ENCODE results near the gene TMEM144. TPM values are rescaled to one million over a fixed set of nuclear protein-coding genes. Genes with fewer than 3 reads are reported as not detected.

TMEM144 gene
- total RNA-seq, 2 experiments from 2014 or later: not detected

DNA sequence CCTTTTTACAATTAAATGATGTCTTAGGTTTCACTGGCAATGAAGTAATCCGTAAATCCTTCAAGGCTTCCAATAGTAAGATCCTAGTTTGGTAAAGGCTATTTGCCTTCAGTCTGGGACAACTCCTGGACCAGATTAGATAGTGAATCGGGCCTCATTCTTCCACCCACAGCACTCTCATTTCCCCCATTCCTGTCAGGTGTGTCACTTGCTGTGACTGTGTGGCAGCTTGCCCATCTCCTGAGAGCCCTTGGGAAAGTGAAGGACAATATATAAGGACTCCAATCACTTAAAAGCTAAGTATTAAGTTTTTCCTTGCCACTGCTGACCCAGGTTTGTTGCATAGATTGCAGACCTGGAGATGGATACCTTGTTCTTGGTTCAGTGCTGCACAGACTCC lies 34.2 kb upstream of the TMEM144 start:
- ChIA-PET CTCF (interaction anchor here (1.0 kb wide), 1 partner anchor 73 kb away, joined by 3 read pairs; no protein-coding TSS in a partner anchor), POLR2A (no interaction called here)
- H3K27me3 Mint-ChIP-seq: peaks cover 14% of the 10 kb centered on the region
- no peak overlapping the region for H3K4me3 Mint-ChIP-seq
- H3K27ac Mint-ChIP-seq: no peak overlapping the region
- no peaks in the 10 kb centered on the region for H3K9me3 Mint-ChIP-seq
- H3K4me1 Mint-ChIP-seq: peaks cover 5% of the 10 kb centered on the region
- DNase-seq: no peak
- H3K36me3 Mint-ChIP-seq (ENCODE audit: low read depth): no peaks in the 10 kb centered on the region

DNA sequence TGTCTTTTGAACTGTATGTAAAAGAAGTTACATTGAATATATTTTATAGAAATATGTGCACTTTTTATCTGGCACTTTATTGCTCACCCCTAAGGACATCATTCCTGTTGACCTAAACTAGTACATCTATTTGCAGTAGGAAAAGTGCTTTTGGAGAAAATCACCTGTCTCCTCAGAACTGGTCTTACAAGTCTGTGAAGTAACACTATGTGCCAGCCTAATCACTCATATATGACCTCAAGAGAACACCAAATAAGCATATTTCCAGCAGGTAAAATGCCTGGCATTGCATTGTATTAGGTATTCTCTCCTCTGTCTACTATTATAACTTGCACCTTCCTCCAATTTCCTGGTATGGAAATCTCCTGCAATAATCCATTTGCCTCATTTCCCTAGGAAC lies 33.5 kb upstream of the TMEM144 start:
- no peak overlapping the region for H3K27ac Mint-ChIP-seq
- peaks cover 5% of the 10 kb centered on the region for H3K4me1 Mint-ChIP-seq
- POLR2A ChIA-PET: no interaction called here

DNA sequence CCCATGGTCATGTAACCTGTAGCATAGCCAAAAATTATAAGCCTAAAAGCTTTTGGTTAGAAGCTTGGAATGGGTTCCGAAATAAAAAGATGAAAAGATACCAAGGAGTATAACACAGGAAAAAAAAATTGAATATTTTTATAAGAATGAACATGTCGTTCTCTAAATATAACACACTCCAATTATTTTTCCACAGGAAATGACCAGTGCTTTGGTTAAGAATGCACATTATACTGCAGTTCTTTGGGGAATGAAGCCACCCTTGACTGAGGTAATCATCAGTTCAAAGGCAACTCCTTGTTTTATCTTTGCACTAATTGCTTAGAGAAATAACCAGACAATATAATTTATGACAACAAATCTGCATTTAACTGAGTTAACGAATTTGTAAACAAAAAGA lies 30.8 kb upstream of the TMEM144 start:
- Mint-ChIP-seq H3K4me3 (no peak overlapping the region), H3K4me1 (no peaks in the 10 kb centered on the region), H3K27ac (no peak overlapping the region), H3K9me3 (no peaks in the 10 kb centered on the region), H3K36me3 (ENCODE audit: low read depth) (no peaks in the 10 kb centered on the region), H3K27me3 (peaks cover 2% of the 10 kb centered on the region)
- ChIA-PET POLR2A (no interaction called here), CTCF (no interaction called here)
- no peak for DNase-seq

More for the DNA sequence above, 33.5 kb upstream of the TMEM144 start:
- peaks cover 10% of the 10 kb centered on the region for H3K27me3 Mint-ChIP-seq
- H3K9me3 Mint-ChIP-seq: no peaks in the 10 kb centered on the region
- H3K4me3 Mint-ChIP-seq: no peak overlapping the region
- CTCF ChIA-PET: no interaction called here
- no peak for DNase-seq
- no peaks in the 10 kb centered on the region for H3K36me3 Mint-ChIP-seq (ENCODE audit: low read depth)

DNA sequence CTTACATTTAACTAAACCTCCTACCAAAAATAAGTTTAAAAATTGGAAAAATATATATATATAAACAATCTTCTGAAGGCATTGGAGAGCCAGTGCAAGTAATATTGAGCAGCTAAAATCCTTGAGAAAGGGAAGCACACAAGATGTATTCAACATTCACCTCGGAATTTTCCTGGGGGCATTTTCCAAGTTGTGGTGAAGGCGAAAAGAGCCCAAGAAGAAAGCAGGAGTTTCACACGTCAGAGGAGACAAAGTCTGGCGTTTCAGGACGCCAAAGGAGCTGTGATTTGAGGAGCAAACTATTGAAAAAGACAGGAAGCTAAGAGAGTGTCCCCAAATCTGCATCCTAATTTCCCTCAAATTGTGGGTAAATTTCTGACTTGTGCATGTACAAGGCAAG lies 28.4 kb upstream of the TMEM144 start:
- Mint-ChIP-seq H3K27me3 (peaks cover 2% of the 10 kb centered on the region), H3K9me3 (no peaks in the 10 kb centered on the region), H3K36me3 (ENCODE audit: low read depth) (no peaks in the 10 kb centered on the region), H3K27ac (no peak overlapping the region), H3K4me1 (no peaks in the 10 kb centered on the region), H3K4me3 (no peak overlapping the region)
- CTCF ChIA-PET: interaction anchor here (1.9 to 2.1 kb wide), 2 partner anchors 10 to 11 kb away, joined by 6 to 8 read pairs; partner anchors contain the start of gene GASK1B
- POLR2A ChIA-PET: no interaction called here
- no peak for DNase-seq

DNA sequence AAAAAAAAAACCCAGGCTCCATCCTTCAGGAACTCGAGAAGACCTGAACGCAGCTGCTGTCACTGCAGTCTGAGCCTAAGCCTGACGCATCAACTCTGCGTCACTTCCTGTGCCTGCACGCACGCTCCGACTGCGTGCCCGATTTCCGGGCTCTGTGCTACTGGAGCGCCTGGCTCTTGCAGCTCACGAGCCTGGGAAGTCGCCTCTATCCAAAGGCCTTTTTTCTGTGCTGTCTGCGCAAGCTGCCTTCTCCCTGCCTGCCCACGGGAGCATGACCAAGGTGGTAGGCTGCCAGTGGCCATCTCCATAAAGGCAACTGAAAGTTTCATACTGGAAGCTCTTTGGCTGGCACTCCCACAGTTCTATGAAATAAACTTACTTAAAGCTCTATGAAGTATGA lies 27.6 kb upstream of the TMEM144 start:
- CTCF ChIA-PET: interaction anchor here (1.0 to 2.1 kb wide), 3 partner anchors 8 to 11 kb away, joined by 3 to 8 read pairs (median 6); partner anchors contain the start of gene GASK1B
- Mint-ChIP-seq H3K4me3 (no peak overlapping the region), H3K36me3 (ENCODE audit: low read depth) (no peaks in the 10 kb centered on the region), H3K4me1 (no peaks in the 10 kb centered on the region), H3K27me3 (peaks cover 2% of the 10 kb centered on the region), H3K9me3 (no peaks in the 10 kb centered on the region), H3K27ac (no peak overlapping the region)
- no peak for DNase-seq
- POLR2A ChIA-PET: interaction anchor here (0.6 kb wide), 1 partner anchor 666 kb away, joined by 4 read pairs; no protein-coding TSS in a partner anchor

DNA sequence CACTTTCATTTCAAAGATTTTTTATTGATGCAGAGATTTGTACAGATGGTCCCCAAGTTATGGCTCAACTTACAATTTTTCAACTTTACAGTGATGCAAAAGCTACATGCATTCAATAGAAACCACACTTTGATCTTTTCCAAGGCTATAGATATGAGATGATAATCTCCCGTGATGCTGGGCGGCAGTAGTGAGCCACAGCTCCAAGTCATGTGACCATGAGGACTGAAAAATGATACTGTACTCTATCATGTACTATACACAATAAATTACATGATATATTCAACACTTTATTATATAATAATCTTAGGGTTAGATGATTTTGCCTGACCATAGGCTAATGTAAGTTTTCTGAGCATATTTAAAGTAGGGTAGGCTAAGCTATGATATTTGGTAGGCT lies 23.5 kb upstream of the TMEM144 start:
- CTCF ChIA-PET: no interaction called here

DNA sequence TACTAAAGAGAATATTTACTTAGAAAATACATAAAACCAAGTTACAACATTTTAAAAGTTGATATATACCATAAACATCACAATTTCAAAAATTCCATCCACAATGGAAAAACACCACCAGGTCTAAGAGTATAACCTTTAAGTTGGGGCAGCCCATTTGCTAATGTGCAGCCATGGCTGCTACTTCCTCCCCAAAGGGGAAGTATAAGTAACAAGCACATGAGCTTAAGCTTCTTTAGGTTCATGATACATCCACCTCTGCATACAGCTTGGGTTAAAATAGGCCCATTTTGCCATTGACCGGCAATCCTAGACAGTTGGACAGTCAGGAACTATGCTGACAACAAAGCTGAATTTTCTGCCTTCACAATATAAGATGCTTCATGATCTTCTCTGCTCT lies 20.9 kb upstream of the TMEM144 start:
- Mint-ChIP-seq H3K27ac (no peak overlapping the region), H3K36me3 (ENCODE audit: low read depth) (no peaks in the 10 kb centered on the region), H3K9me3 (no peaks in the 10 kb centered on the region), H3K27me3 (no peaks in the 10 kb centered on the region), H3K4me1 (no peaks in the 10 kb centered on the region), H3K4me3 (no peak overlapping the region)
- ChIA-PET POLR2A (no interaction called here), CTCF (no interaction called here)
- no peak for DNase-seq

More for the DNA sequence above, 23.5 kb upstream of the TMEM144 start:
- Mint-ChIP-seq H3K9me3 (no peaks in the 10 kb centered on the region), H3K27me3 (no peaks in the 10 kb centered on the region), H3K4me3 (no peak overlapping the region), H3K27ac (no peak overlapping the region), H3K4me1 (no peaks in the 10 kb centered on the region), H3K36me3 (ENCODE audit: low read depth) (no peaks in the 10 kb centered on the region)
- POLR2A ChIA-PET: no interaction called here
- no peak for DNase-seq

DNA sequence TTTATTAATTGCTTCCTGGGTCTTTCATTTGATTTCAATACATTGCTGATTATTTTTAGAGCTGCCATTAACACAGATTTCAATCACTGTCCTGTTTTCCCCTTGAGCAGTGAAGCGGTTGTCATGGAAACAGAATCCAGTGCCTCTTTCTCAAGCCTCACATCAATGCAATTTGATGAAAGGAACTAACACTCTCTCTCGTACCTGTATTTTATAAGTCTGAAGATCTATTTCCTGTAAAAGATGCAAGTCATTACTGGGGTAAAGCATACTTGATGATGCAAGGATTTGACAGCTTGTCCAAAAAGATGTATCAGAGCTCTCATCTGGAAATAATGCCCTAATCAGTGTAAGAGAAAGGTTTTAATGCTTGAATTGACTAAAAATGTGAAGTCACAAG lies 19.6 kb upstream of the TMEM144 start:
- no peak overlapping the region for H3K4me3 Mint-ChIP-seq
- no peaks in the 10 kb centered on the region for H3K4me1 Mint-ChIP-seq
- ChIA-PET CTCF (no interaction called here), POLR2A (no interaction called here)
- no peak for DNase-seq
- H3K27me3 Mint-ChIP-seq: no peaks in the 10 kb centered on the region
- H3K27ac Mint-ChIP-seq: no peak overlapping the region
- no peaks in the 10 kb centered on the region for H3K36me3 Mint-ChIP-seq (ENCODE audit: low read depth)
- H3K9me3 Mint-ChIP-seq: no peaks in the 10 kb centered on the region

DNA sequence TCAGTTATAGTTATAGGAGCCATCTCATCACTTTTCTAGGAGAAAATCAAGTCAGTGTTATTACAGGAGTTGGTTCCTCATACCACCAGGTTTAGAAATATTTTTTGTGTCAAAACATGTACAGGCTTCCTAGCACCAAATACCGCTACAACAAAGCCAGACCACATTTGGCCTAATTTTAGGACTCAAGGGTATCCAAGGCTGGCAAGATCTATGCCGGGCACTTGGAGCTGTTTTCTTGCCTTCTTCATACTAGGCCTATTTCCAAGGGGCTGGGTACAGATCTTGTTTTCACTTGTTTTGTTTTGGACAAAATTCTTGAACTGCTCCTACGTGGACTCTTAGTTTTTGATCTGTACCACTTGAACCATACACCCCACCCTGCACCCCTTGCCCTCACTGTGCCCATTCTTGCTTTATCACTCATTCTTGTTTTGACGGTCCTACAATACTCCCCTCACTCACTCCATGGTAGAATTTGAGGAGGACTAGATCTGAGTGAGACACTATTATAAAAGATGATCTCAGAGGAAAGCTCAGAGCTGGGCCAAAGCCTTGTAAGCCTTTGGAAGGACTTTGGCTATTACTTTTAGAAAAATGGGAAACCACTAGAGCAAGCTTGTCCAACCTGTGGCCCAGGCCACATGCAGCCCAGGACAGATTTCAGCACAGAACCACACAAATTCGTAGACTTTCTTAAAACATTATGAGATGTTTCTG lies 17.7 kb upstream of the TMEM144 start:
- ChIA-PET CTCF (interaction anchor here (0.6 to 2.7 kb wide), 5 partner anchors 10 to 1027 kb away, joined by 3 to 8 read pairs (median 4); partner anchors contain the start of gene TMEM144), POLR2A (no interaction called here)
- H3K27ac Mint-ChIP-seq: no peak overlapping the region
- H3K4me3 Mint-ChIP-seq: no peak overlapping the region
- H3K9me3 Mint-ChIP-seq: no peaks in the 10 kb centered on the region
- H3K27me3 Mint-ChIP-seq: peaks cover 4% of the 10 kb centered on the region
- H3K36me3 Mint-ChIP-seq (ENCODE audit: low read depth): no peaks in the 10 kb centered on the region
- H3K4me1 Mint-ChIP-seq: no peaks in the 10 kb centered on the region
- DNase-seq: no peak

DNA sequence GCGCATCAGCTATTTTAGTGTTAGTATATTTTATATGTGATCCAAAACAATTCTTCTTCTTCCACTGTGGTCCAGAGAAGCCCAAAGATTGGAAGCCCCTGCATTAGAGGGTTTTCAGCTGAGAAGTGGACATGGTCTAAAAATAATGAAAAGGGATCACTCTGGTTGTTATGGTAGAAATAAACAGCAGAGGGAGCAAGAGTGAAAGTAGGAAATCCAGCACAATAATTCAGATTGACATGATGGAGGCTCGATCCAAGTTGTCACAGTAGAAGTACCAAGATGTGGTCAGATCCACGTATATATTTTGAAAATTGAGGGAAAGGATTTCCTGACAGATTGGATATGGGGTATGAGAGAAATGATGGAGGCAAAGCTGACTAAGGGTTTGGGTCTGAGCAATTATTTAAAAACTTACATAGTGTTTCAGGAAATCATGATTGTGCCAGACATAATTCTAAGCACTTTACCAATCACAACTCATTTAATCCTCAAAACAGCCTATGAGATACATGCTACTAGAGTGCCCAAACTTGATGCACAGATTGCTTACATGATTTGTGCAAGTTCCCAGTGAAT lies 17.0 kb upstream of the TMEM144 start:
- no peaks in the 10 kb centered on the region for H3K9me3 Mint-ChIP-seq
- ChIA-PET CTCF (interaction anchor here (0.5 to 2.7 kb wide), 6 partner anchors 11 to 1695 kb away, joined by 3 to 8 read pairs (median 4); partner anchors contain the start of gene TMEM144), POLR2A (no interaction called here)
- no peak overlapping the region for H3K27ac Mint-ChIP-seq
- DNase-seq: no peak
- no peaks in the 10 kb centered on the region for H3K4me1 Mint-ChIP-seq
- H3K36me3 Mint-ChIP-seq (ENCODE audit: low read depth): no peaks in the 10 kb centered on the region
- no peak overlapping the region for H3K4me3 Mint-ChIP-seq
- H3K27me3 Mint-ChIP-seq: peaks cover 4% of the 10 kb centered on the region

DNA sequence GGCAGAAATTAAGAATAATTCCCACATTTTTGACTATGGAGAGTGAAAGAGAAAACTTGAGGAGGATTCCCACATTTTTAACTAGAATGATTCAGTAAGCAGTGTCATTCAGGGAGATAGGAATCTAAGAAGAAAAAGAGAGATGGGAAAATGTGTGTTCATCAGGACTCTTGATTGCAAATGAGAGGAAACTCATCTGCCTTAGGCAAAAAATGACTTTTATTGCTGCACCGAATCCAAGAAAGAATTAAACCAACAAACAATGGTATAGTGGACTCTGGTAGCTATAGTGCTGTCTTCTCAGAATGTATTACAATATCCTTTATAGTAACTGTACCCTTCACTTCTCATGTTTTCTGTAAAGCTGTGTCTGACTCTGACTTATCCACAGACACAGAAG lies 15.0 kb upstream of the TMEM144 start:
- no peak for DNase-seq
- ChIA-PET CTCF (no interaction called here), POLR2A (no interaction called here)
- no peaks in the 10 kb centered on the region for H3K4me1 Mint-ChIP-seq
- H3K36me3 Mint-ChIP-seq (ENCODE audit: low read depth): no peaks in the 10 kb centered on the region
- H3K9me3 Mint-ChIP-seq: no peaks in the 10 kb centered on the region
- no peak overlapping the region for H3K4me3 Mint-ChIP-seq
- no peak overlapping the region for H3K27ac Mint-ChIP-seq
- H3K27me3 Mint-ChIP-seq: peaks cover 4% of the 10 kb centered on the region

DNA sequence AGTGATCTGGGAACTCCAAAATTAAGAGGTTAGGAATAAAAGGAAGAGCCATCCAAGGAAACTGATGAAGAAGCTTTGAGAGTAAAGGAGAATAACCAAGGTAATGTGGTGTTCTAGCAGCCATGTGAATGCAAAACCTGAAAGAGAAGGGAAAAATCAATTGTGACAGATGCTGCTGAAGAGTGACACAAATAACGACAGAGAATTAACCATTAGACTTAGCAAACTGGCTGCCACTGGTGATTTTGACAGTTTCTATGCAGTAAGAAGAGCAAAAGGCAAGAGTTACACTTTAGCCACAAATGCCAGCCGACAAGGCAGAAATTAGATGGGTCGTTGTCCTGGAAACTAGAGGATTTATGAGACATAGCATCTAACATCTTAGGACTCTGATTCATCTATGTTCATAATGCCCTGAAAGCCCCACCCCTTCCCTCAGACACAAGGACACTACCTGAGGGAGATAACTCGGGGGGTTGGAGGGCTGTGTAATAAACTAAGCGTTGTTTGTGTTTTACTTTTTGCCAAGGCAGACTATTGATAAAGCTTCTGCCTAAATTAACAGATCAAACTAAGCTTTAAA lies 13.0 kb upstream of the TMEM144 start:
- DNase-seq: no peak
- no peaks in the 10 kb centered on the region for H3K36me3 Mint-ChIP-seq (ENCODE audit: low read depth)
- ChIA-PET POLR2A (no interaction called here), CTCF (no interaction called here)
- no peaks in the 10 kb centered on the region for H3K4me1 Mint-ChIP-seq
- H3K4me3 Mint-ChIP-seq: no peak overlapping the region
- no peaks in the 10 kb centered on the region for H3K9me3 Mint-ChIP-seq
- peaks cover 4% of the 10 kb centered on the region for H3K27me3 Mint-ChIP-seq
- H3K27ac Mint-ChIP-seq: no peak overlapping the region

DNA sequence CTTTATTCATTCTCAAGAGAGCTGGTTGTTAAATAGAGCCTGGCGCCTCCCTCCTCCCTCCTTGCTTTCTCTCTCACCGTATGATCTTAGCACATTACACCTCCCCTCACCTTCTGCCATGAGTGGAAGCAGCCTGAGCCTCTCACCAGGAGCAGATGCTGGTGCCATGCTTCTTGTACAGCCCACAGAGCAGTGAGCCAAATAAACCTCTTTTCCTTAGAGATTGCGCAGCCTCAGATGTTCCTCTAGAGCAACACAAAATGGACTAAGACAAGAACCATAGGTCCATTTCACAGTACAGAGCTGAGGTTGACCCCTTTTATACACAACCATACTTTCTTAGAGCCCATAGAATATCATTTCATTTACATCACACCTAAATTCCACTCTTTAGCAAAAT lies 10.1 kb upstream of the TMEM144 start:
- POLR2A ChIA-PET: no interaction called here
- CTCF ChIA-PET: interaction anchor here (1.5 kb wide), 1 partner anchor 28 kb away, joined by 3 read pairs; no protein-coding TSS in a partner anchor
- Mint-ChIP-seq H3K4me1 (no peaks in the 10 kb centered on the region), H3K27me3 (peaks cover 4% of the 10 kb centered on the region), H3K4me3 (no peak overlapping the region), H3K27ac (no peak overlapping the region), H3K36me3 (ENCODE audit: low read depth) (no peaks in the 10 kb centered on the region), H3K9me3 (no peaks in the 10 kb centered on the region)
- DNase-seq: no peak
